GM19328 (cell line): ENCODE results near the gene ZSWIM6.
A peak's percentile ranks its signal among the peaks of the same experiment; 100 is the strongest.

Experiments
- ATAC-seq: cut with Tn5 transposase; IDR thresholded peaks from one replicate; pipeline ENCODE4 v1.9.1; 2021; ENCODE audit warnings: mild to moderate bottlenecking, moderate library complexity; ENCODE audit not compliant: unreplicated experiment

ZSWIM6 gene

DNA sequence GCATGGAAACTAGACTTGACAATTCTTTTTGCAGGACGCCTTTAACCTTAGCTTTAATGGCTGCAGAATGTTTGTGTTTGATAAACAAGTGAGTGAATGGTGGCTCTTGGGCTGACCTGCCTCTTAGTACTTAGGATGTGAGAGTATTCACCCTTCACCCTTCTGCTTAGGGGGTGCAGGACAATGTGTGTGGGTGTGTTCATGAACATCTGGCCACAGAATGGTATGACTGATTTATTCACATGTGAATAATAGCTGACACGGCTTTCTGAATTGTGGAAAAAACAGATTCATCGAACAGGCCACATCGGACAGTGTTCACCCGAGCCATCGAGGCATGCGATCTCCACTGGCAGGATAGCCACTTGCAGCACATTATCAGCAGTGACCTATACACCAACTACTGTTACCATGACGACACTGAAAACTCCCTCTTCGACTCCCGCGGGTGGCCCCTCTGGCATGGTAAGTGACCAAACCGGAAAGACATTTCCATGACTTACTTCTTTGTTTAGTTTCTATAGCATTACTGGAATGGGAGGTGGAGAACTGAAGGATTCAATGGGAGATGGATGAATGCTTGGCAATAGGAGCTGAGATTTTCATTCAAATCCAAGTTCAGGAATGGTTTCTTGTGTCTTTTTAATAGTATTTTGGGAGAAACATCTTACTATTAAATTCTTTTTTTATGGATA, 193.6 kb downstream of the ZSWIM6 start:
- no peak for ATAC-seq

DNA sequence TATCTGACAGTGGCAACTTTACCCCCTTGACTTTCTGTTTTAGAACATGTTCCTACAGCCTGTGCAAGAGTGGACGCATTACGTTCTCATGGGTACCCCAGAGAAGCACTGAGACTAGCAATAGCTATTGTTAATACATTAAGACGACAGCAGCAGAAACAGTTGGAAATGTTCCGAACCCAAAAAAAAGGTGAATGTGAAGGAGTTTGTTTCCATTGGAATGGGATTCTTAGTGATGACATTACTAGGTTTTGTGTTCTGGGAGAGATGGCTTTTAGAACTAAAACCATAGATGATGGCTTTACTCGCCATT, 194.1 kb downstream of the ZSWIM6 start:
- ATAC-seq: no peak

DNA sequence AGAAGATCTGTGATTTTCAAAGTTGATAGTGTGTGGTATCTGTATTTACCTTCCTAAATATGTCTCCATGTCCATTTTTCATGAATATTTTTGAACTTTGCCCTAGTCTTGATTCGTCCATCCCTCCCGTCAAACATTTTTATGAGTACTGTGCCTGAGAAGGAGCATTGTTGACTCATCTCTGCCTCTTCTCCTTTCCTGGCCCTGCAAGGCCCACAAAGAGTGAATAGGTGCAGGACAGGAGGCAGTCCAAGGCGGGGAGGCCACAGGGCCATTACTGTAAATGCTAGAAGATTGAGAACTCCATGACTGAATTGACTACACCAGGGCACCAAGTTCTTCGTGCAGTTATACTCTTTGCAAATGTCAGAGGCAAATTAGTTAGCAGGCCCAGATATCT, 200.9 kb downstream of the ZSWIM6 start:
- no peak for ATAC-seq

DNA sequence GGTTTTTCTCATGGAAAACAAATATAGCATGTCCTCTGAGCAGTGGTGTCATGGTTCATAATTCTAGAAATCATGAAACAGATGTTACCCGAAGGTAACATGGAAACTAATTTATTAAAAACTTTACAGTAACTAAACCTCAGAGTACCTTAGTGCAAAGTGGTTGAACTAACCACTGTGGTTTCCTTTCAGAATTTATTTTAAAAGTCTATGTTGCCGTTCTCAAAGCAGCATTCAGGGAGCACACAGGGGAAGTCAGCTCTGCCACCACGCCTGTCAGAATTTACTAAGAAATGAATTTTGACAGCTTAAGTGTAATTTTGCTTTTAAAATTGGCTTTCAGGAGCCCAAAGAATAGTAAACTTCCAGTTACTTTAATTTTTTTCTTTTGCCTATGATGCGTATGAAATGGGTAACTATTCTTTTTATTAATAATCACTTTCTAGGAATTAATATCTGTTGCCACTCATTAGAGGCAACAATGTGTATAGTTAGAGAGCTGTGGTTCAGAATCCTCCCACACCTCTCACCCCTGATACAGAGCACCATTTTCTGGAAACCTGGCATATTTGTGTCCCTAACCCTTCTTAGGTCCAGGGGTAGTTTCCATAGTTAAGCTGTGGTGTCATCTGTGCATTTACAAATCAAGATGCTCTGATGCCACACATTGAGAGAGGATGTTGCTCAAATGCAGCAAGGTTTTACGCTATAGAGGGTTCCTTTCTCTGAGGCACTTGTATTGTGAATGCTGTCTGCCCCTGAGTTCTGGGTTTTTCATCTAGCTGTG, 202.6 kb downstream of the ZSWIM6 start:
- peak; percentile 98 for ATAC-seq

DNA sequence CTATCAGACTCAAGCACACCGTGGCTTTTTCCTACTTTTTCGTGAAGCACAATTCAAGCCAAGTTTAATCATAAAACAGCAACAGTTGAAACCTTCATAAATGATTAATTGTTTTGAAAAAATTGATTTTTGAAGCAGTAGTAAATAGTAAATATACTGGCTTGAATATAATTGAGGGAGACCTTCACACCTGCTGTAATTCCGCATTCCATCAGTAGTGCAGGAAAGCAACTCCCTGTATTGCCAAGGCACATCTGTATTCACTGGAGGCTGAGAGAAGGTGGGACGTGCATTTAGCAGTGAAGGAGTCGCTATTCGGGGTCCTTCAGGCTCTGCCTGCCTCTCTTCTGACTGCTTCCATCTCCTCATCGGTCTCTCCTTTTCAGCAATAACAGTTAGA, 203.8 kb downstream of the ZSWIM6 start:
- ATAC-seq: no peak

DNA sequence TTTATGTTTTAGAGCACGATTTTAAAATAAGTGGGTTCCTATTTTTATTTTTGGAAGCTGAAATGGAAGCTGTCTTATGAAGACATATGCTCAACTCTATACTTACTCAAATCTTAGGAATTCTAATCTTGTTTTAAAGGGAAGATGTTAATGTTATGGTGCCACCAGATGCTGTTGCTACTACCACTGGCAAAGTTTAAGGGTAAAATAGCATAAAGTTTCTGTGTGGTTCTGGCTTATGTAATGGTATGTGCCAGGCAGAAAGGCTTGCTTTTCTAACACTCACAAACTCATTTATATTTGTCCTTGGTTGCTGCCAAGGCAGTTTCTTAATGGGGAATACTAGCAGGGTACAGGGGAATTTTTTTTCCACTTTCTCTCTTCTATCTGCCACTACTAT, 204.9 kb downstream of the ZSWIM6 start:
- no peak for ATAC-seq

DNA sequence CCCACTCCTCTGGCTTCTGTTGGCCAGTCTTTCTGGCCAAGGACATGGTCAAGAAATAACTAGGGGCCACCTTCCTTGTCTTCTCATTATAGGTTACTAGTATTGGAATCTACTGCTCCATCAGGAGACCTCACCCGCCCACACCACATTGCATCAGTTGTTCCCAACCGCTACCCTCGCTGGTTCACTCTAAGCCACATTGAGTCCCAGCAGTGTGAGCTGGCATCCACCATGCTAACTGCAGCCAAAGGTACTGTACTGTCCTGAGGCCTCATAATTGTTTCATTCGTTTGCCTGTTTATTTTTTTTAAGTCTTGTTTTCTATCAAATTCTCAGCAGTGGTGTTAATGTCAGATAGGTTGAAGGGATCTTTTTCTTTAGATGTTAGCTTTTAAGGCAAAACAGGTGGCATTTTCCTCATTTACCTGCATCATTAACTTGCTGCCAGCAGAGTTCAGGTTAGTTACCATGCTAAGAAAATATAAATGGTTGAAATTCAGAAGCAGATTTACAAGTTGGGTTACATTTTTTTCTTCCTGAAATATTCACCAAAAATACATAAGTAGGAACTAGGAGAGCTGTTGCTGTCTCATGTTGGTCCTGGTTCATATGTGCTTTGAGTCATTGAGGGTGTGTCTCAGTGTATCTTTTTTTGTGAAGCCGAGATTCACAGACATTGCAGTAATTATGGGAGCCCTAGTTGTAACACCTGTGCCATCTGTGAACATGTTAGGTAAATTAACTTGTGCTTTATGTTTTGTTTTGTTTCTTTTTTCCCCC, 206.9 kb downstream of the ZSWIM6 start:
- no peak for ATAC-seq

GRCh38 chr5:61549530-61549929, 217.5 kb downstream of the ZSWIM6 start:
- ATAC-seq: no peak

- ATAC-seq: no peak
Measured at GRCh38 chr5:61551637-61552313, 219.7 kb downstream of the ZSWIM6 start.

DNA sequence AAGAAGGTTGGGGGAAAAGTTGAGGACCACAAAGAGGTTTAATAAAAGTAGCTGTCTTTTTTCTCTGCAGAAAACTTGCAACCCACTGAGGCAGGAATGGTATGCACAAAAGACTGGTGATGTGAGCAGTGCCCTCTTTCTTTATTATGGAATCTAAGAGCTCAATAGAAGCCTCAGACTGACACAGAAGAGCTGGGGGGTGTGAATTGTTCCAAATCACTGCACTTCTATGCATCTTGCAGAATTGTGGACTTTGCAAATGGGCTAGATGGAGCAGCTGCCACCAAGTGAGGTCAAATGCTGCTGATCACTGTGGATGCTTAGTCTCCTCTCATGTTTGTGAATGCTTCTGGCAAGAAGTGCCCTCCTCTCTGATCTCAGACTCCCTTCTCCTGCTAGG, 227.1 kb downstream of the ZSWIM6 start:
- no peak for ATAC-seq

- ATAC-seq: no peak
Measured at GRCh38 chr5:61559722-61560121, 227.7 kb downstream of the ZSWIM6 start.

DNA sequence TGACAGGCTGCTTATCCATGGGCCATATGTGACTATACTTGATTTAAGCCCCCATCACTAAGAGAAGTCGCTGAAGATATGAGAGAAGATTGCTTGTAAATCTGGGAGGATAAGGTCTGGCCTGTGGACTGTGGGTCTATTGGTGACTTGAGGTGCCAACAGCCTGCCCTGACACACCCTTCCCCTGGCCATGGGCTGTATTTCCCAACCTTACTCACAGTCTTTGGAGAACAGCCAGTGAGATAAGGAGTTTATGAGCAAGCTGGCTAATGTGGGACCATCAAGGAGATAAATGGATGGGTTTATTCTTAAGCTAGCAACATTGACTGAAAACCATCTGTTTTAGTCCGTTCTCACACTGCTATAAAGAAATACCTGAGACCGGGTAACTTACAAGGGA, 231.3 kb downstream of the ZSWIM6 start:
- ATAC-seq: no peak

- ATAC-seq: no peak
Measured at GRCh38 chr5:61567337-61567736, 235.3 kb downstream of the ZSWIM6 start.

- ATAC-seq: no peak
Measured at GRCh38 chr5:61569353-61569752, 237.3 kb downstream of the ZSWIM6 start.

DNA sequence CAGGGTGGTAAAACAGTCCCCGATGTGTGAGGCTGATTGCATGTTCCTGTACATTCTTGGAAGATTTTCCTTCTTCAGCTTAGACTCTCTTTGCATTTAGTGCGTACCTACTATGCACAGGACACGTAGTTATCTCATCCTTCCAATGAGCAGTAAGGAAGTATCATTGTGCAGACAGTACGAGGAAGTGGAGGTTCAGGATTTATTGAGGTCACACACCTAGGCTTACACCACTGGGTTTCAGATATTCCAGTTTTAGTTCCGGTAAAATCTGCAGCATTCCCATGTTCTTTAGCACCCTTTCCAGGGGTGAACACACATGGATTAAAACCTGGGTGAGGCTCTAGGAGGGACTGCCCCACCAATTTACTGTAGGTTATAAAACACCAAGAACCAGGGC, 238.7 kb downstream of the ZSWIM6 start:
- no peak for ATAC-seq

DNA sequence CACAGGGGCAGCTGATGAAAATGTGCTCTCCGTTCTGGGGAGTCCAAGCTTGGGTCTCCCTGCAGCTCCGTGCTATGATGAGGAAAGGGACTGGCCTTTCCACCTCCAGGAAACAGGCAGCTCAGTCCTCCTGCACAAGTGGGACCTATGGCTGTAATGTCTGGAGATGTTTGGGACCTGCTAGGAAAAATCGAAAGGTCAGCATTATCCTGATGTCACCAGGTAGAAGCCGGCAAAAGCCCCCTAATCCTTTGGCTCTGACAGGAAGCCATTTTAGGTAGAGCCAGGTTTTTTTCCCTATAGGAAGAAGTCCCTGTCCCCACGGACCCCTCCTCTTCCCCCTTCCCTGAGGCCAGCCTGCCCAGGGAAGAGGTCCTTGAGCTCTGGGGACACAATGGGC, 240.9 kb downstream of the ZSWIM6 start:
- no peak for ATAC-seq

DNA sequence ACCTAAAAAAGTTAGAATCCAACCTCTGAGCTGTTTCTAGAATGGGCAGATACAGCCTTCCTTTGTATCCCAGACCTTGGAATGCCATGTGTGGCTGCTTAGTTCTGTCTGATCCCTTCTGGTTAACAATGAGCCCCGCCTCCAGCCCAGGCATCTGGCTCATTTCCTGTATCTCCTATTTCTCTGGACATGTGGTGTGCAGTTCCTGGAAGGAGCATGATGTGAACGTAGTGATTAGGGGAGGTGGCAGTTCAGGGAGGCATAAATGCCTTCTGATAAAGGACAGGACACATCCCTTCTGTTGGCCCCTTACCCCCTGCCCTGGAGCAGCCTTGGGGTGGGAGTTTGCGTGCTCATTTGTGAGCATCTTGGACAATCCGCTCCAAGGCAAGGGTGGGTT, 243.0 kb downstream of the ZSWIM6 start:
- ATAC-seq: no peak

DNA sequence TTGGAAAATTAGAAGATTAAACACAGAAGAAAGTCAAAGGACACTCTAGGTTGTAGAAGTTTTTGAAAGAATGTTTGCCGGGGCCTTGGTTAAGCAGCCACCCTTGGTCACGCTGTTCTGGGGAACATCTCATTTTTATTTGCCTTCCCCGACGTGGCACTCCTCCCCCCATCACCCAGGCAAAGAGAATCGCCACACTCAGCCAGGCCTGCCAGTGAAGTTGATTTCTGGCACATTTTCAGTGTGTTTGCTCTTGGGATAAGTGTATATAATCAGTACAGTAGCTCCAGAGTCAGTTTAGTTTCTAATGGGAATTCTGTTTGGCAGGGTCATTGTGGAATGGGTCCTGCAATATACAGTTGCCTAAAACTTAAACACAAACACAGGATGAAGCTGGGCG, 243.5 kb downstream of the ZSWIM6 start:
- no peak for ATAC-seq

DNA sequence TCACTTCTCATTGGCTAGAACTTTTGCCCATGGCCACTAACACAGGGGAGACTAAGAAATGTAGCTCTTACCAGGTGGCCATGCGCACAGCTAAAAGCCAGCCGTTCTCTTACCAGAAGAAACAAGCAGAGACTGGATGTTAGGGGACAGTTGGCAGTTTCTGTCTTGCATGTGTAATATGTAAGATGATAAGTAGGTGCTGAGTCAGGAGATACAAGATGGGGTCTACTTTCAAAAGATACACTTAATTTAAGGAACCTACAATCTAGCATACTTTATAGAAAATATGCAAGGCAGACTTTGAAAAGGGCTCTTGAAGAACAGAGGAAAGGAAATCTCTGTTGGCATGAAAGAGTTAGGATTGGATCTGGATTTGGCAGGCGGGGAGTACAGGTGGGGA, 244.5 kb downstream of the ZSWIM6 start:
- no peak for ATAC-seq

- ATAC-seq: no peak
Measured at GRCh38 chr5:61578858-61579503, 246.9 kb downstream of the ZSWIM6 start.
